Keratinocyte (primary cell): ENCODE results near the gene SPAG5. TPM values are rescaled to one million over a fixed set of nuclear protein-coding genes. Genes with fewer than 3 reads are reported as not detected.

ENCODE experiments used
- DNase-seq: peaks from one replicate; pipeline ENCODE4 v3.0.0-alpha.2; 2011; ENCODE audit warnings: low read depth, missing footprints, low spot score
- FAIRE-seq: peaks from 2 replicates; lab custom pipeline; 2011; peaks lifted over from hg19 to GRCh38; lab: Jason Lieb, UNC
- H2AFZ ChIP-seq: 2 replicates; pipeline ENCODE4 v1.6.0; 2012; ENCODE audit warnings: low read length, control low read depth, inconsistent platforms; ENCODE audit not compliant: control insufficient read depth
- H3K27ac ChIP-seq: 2 replicates; pipeline ENCODE4 v1.5.1; 2011; ENCODE audit warnings: low read length; ENCODE audit not compliant: control insufficient read depth, insufficient read depth
- H3K27me3 ChIP-seq: 3 replicates; pipeline ENCODE4 v1.6.0; 2011; ENCODE audit warnings: low read length; ENCODE audit not compliant: control insufficient read depth, insufficient read depth; ENCODE audit errors: extremely low read depth
- H3K36me3 ChIP-seq, 2 experiments: 2 replicates in 1 of 2; 3 replicates in 1 of 2; pipeline ENCODE4 v1.5.1; 2011; ENCODE audit warnings: low read length in 2 of 2, mild to moderate bottlenecking in 1 of 2; ENCODE audit not compliant: control insufficient read depth in 2 of 2, insufficient read depth in 2 of 2; ENCODE audit errors: extremely low read depth in 1 of 2
- H3K4me1 ChIP-seq: 3 replicates; pipeline ENCODE4 v1.5.1; 2011; ENCODE audit warnings: low read length; ENCODE audit not compliant: control insufficient read depth, insufficient read depth; ENCODE audit errors: extremely low read depth
- H3K4me2 ChIP-seq: 3 replicates; pipeline ENCODE4 v1.6.0; 2011; ENCODE audit warnings: low read depth, low read length; ENCODE audit not compliant: control insufficient read depth, insufficient read depth; ENCODE audit errors: extremely low read depth
- H3K4me3 ChIP-seq, 3 experiments: fragments of 200-600 bp in 1 of 3; sonication (generic) in 1 of 3; 2 replicates in 2 of 3; 3 replicates in 1 of 3; pipeline ENCODE4 v1.5.1; 2011 to 2016; ENCODE audit warnings: low read length in 3 of 3, mild to moderate bottlenecking in 3 of 3, control low read depth in 2 of 3, inconsistent platforms in 1 of 3, low read depth in 1 of 3, mixed read lengths in 1 of 3, mixed run types in 1 of 3, moderate library complexity in 1 of 3; ENCODE audit not compliant: control insufficient read depth in 2 of 3, insufficient read depth in 2 of 3; ENCODE audit errors: extremely low read depth in 1 of 3
- H3K79me2 ChIP-seq: 2 replicates; pipeline ENCODE4 v1.6.0; 2012; ENCODE audit warnings: low read length; ENCODE audit not compliant: control insufficient read depth, insufficient read depth
- H3K9ac ChIP-seq: 3 replicates; pipeline ENCODE4 v1.6.0; 2011; ENCODE audit warnings: low read length; ENCODE audit not compliant: control insufficient read depth, insufficient read depth; ENCODE audit errors: extremely low read depth
- H3K9me1 ChIP-seq: 3 replicates; pipeline ENCODE4 v1.6.0; 2011; ENCODE audit warnings: low read length; ENCODE audit not compliant: control insufficient read depth, insufficient read depth; ENCODE audit errors: extremely low read depth
- H3K9me3 ChIP-seq: 2 replicates; pipeline ENCODE4 v1.5.1; 2012; ENCODE audit warnings: low read depth, low read length; ENCODE audit not compliant: control insufficient read depth
- H4K20me1 ChIP-seq: 3 replicates; pipeline ENCODE4 v1.6.0; 2011; ENCODE audit warnings: low read length; ENCODE audit not compliant: control insufficient read depth, insufficient read depth; ENCODE audit errors: extremely low read depth
- EZH2 ChIP-seq: IDR thresholded peaks from one replicate; pipeline ENCODE4 v1.6.1; 2012; ENCODE audit warnings: inconsistent platforms, mild to moderate bottlenecking, low read length, moderate library complexity
- dilution Hi-C: fragments of 300-500 bp; cut with MboI; formaldehyde crosslinking; loops from one replicate; pipeline ENCODE4 v1.7.0; 2020; ENCODE audit warnings: low sequenced_read_pairs; ENCODE audit not compliant: extremely low pct_ligation_motif_present
- polyA plus RNA-seq, 5 experiments: library from polyadenylated mRNA; depleted of rRNA in 3 of 5; stranded (reverse) in 3 of 5; stranded (forward) in 1 of 5; unstranded in 1 of 5; fragments of >200 nt; gene quantifications; 1 replicate in 1 of 5; 2 replicates in 3 of 5; 3 replicates in 1 of 5; pipeline versions ENCODE4 v1.2.1 to v1.2.3, GENCODE V29; 2011 to 2012; ENCODE audit warnings: missing spikeins in 2 of 5, low read depth in 1 of 5, low replicate concordance in 1 of 5
- TF ChIP-seq, protein P1 (sequence below), 3 experiments: IDR thresholded peaks in 1 of 3; conservative IDR thresholded peaks in 1 of 3; optimal IDR thresholded peaks in 1 of 3; 2 replicates in 2 of 3; 3 replicates in 1 of 3; pipeline versions ENCODE3 to v1.5.1; 2011; ENCODE audit warnings: low read length in 3 of 3, mild to moderate bottlenecking in 3 of 3, moderate library complexity in 2 of 3, control low read depth in 1 of 3, inconsistent platforms in 1 of 3; ENCODE audit not compliant: insufficient read depth in 2 of 3; ENCODE audit errors: extremely low read depth in 1 of 3

SPAG5 gene
- polyA plus RNA-seq, 1 donor (not counting 4 experiments of a cell fraction or from before 2014, with no cell fraction given) = 21.1 TPM

DNA sequence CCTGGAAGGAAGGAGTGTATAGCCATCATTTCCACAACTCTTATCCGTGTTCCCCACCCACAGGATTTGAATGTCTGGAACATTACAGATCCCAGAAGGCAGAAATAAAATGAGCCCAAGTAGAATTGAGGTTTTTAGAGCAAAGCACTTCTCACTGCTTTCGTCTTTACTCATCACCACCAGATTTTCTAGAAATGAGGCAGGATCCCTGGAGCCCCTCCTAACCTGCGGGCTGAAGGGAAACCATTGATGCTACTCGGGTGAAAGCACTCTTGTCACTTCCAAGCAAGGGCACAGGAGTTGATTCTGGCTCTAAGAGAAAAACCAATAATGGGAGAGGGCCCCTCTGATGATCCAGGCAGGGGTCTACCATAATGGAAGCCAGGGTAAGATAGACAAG, 19.3 kb downstream of the SPAG5 start:
- dilution Hi-C loops = no loop called here
- FAIRE-seq (no peak), DNase-seq (no peak)
- TF ChIP-seq, protein P1, sequence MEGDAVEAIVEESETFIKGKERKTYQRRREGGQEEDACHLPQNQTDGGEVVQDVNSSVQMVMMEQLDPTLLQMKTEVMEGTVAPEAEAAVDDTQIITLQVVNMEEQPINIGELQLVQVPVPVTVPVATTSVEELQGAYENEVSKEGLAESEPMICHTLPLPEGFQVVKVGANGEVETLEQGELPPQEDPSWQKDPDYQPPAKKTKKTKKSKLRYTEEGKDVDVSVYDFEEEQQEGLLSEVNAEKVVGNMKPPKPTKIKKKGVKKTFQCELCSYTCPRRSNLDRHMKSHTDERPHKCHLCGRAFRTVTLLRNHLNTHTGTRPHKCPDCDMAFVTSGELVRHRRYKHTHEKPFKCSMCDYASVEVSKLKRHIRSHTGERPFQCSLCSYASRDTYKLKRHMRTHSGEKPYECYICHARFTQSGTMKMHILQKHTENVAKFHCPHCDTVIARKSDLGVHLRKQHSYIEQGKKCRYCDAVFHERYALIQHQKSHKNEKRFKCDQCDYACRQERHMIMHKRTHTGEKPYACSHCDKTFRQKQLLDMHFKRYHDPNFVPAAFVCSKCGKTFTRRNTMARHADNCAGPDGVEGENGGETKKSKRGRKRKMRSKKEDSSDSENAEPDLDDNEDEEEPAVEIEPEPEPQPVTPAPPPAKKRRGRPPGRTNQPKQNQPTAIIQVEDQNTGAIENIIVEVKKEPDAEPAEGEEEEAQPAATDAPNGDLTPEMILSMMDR (optimal IDR thresholded peaks at IDR 0.05 in 1 of 3, IDR thresholded peaks at IDR 0.05 in 1 of 3, conservative IDR thresholded peaks at IDR 0.05 in 1 of 3; ENCODE audit: extremely low read depth in 1 of 3, insufficient read depth in 2 of 3, low read length in 3 of 3) = no peak
- TF ChIP-seq EZH2 = no peak
- Histone ChIP-seq H3K79me2 (no peaks in the 10 kb centered on the region), H3K27me3 (no peaks in the 10 kb centered on the region), H3K9me1 (no peaks in the 10 kb centered on the region), H3K9me3 (no peaks in the 10 kb centered on the region), H3K4me3 (no peak overlapping the region), H3K27ac (no peak overlapping the region), H3K36me3 (peaks cover 10 to 49% of the 10 kb centered on the region in 2 experiments), H3K4me2 (no peak overlapping the region), H2AFZ (no peak overlapping the region), H3K9ac (no peak overlapping the region), H4K20me1 (no peaks in the 10 kb centered on the region), H3K4me1 (peaks cover 6% of the 10 kb centered on the region)

DNA sequence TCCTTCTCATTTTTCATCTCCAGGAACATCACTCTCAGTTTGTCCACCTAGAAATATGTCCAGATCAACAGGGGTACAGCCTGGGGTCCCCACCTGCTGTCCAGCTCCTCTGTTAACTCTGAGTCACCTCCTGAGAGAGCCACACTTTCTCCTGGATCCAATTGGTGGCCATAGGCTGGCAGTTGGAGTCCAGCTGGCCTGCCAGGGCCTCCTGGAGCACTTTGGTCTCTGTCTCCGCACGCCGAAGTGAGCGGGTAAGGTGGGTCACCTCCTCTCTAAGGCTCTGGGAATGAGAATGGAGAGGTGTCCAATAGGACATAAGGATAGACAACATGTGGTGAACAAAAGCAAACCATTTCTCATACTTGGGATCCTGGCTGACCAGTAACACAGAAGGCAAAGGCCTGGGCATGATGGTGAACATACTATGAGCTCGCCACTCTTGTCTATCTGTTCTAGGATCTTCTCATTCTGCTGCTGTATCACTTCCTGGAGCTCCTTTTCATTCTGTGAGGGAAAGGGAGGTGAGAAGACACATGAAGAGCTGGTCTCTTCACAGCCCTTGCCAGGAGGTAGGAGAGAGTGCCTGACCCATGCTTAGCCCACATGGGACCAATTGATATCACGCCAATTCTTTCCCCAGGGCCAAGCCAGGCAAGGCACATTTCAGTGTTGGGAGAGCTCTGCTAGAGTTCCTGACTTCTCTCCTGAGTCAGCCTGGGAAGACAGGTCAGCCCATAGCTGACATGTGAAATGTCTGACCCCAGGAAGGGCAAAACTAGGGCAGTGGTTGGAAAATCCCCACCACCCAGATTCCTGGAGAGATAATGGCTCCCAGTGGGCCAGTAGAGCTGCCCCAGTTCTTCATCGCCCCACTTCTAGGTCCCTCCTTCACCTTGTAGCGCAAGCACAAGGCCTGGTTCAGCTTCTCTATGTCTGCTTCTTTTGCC, 20.3 kb downstream of the SPAG5 start:
- TF ChIP-seq, protein P1 (optimal IDR thresholded peaks at IDR 0.05 in 1 of 3, IDR thresholded peaks at IDR 0.05 in 1 of 3, conservative IDR thresholded peaks at IDR 0.05 in 1 of 3; ENCODE audit: extremely low read depth in 1 of 3, insufficient read depth in 2 of 3, low read length in 3 of 3) = no peak
- no peak for TF ChIP-seq EZH2
- H3K4me1 ChIP-seq = peaks cover 6% of the 10 kb centered on the region
- no peak overlapping the region for H2AFZ ChIP-seq
- H3K79me2 ChIP-seq = no peaks in the 10 kb centered on the region
- DNase-seq = no peak
- no peak overlapping the region for H3K4me3 ChIP-seq
- no peaks in the 10 kb centered on the region for H3K9me3 ChIP-seq
- dilution Hi-C loops = no loop called here
- peaks cover 12 to 41% of the 10 kb centered on the region in 2 experiments for H3K36me3 ChIP-seq
- no peaks in the 10 kb centered on the region for H4K20me1 ChIP-seq
- no peak overlapping the region for H3K4me2 ChIP-seq
- H3K9me1 ChIP-seq = no peaks in the 10 kb centered on the region
- H3K9ac ChIP-seq = no peak overlapping the region
- H3K27me3 ChIP-seq = no peaks in the 10 kb centered on the region
- H3K27ac ChIP-seq = no peak overlapping the region
- no peak for FAIRE-seq
